Measurements from ENCODE around the gene STYXL2.

STYXL2 gene

GRCh38 chr1:167107456-167107855, 13.6 kb downstream of the STYXL2 start:
- no peak for DNase-seq (ENCODE audit: low read depth in 2 of 2, low spot score in 1 of 2)

- DNase-seq (ENCODE audit: low read depth in 2 of 2, low spot score in 1 of 2): no peak
These were observed 15.2 kb downstream of the STYXL2 start for GRCh38 chr1:167109125-167109524.

- DNase-seq (ENCODE audit: low read depth in 2 of 2, low spot score in 1 of 2): no peak
These were observed 16.7 kb downstream of the STYXL2 start for GRCh38 chr1:167110586-167110985.

GRCh38 chr1:167111868-167112709, 18.2 kb downstream of the STYXL2 start:
- no peak for DNase-seq (ENCODE audit: low read depth in 2 of 2, low spot score in 1 of 2)

- DNase-seq (ENCODE audit: low read depth in 2 of 2, low spot score in 1 of 2): no peak
These were observed 20.9 kb downstream of the STYXL2 start for GRCh38 chr1:167114725-167115124.

- no peak for DNase-seq (ENCODE audit: low read depth in 2 of 2, low spot score in 1 of 2)
These were observed 21.8 kb downstream of the STYXL2 start for GRCh38 chr1:167115655-167116054.

GRCh38 chr1:167116174-167116573, 22.3 kb downstream of the STYXL2 start:
- no peak for DNase-seq (ENCODE audit: low read depth in 2 of 2, low spot score in 1 of 2)

- no peak for DNase-seq (ENCODE audit: low read depth in 2 of 2, low spot score in 1 of 2)
These were observed 23.4 kb downstream of the STYXL2 start for GRCh38 chr1:167117225-167117624.

- DNase-seq (ENCODE audit: low read depth in 2 of 2, low spot score in 1 of 2): no peak
These were observed 24.3 kb downstream of the STYXL2 start for GRCh38 chr1:167118188-167118587.

- no peak for DNase-seq (ENCODE audit: low read depth in 2 of 2, low spot score in 1 of 2)
These were observed 25.8 kb downstream of the STYXL2 start for GRCh38 chr1:167119696-167120095.

GRCh38 chr1:167120899-167121298, 27.0 kb downstream of the STYXL2 start:
- no peak for DNase-seq (ENCODE audit: low read depth in 2 of 2, low spot score in 1 of 2)

- DNase-seq (ENCODE audit: low read depth in 2 of 2, low spot score in 1 of 2): no peak
These were observed 27.7 kb downstream of the STYXL2 start for GRCh38 chr1:167121375-167122120.

- DNase-seq (ENCODE audit: low read depth in 2 of 2, low spot score in 1 of 2): no peak
These were observed 28.2 kb downstream of the STYXL2 start for GRCh38 chr1:167122121-167122480.

GRCh38 chr1:167122568-167122967, 28.7 kb downstream of the STYXL2 start:
- DNase-seq (ENCODE audit: low read depth in 2 of 2, low spot score in 1 of 2): no peak

GRCh38 chr1:167126317-167126716, 32.4 kb downstream of the STYXL2 start:
- DNase-seq (ENCODE audit: low read depth in 2 of 2, low spot score in 1 of 2): no peak

GRCh38 chr1:167126811-167127210, 32.9 kb downstream of the STYXL2 start:
- DNase-seq (ENCODE audit: low read depth in 2 of 2, low spot score in 1 of 2): no peak

- DNase-seq (ENCODE audit: low read depth in 2 of 2, low spot score in 1 of 2): no peak
These were observed 33.4 kb downstream of the STYXL2 start for GRCh38 chr1:167127236-167127635.

- no peak for DNase-seq (ENCODE audit: low read depth in 2 of 2, low spot score in 1 of 2)
These were observed 33.8 kb downstream of the STYXL2 start for GRCh38 chr1:167127661-167128060.

- no peak for DNase-seq (ENCODE audit: low read depth in 2 of 2, low spot score in 1 of 2)
These were observed 34.7 kb downstream of the STYXL2 start for GRCh38 chr1:167128261-167129227.

- DNase-seq (ENCODE audit: low read depth in 2 of 2, low spot score in 1 of 2): no peak
These were observed 37.1 kb downstream of the STYXL2 start for GRCh38 chr1:167130829-167131510.
